Endothelial cell (in vitro differentiated cells): ENCODE data around the gene POFUT1. TPM values are rescaled to one million over a fixed set of nuclear protein-coding genes. Genes with fewer than 3 reads are reported as not detected.
A peak's percentile ranks its signal among the peaks of the same experiment; 100 is the strongest.

ENCODE experiments used
- DNase-seq: peaks from one replicate; pipeline ENCODE4 v3.0.0; 2021; ENCODE audit warnings: low spot score
- H3K27ac Mint-ChIP-seq: one replicate; pipeline ENCODE4 v1.8.0; 2021; ENCODE audit warnings: mixed read lengths, inconsistent platforms; ENCODE audit not compliant: unreplicated experiment
- H3K27me3 Mint-ChIP-seq: one replicate; pipeline ENCODE4 v1.8.0; 2021; ENCODE audit warnings: mild to moderate bottlenecking, moderate library complexity, mixed read lengths, inconsistent platforms; ENCODE audit not compliant: unreplicated experiment
- H3K36me3 Mint-ChIP-seq: one replicate; pipeline ENCODE4 v1.8.0; 2021; ENCODE audit warnings: mild to moderate bottlenecking, low read depth, mixed read lengths, inconsistent platforms; ENCODE audit not compliant: unreplicated experiment
- H3K4me1 Mint-ChIP-seq: one replicate; pipeline ENCODE4 v1.8.0; 2021; ENCODE audit warnings: mild to moderate bottlenecking, mixed read lengths, inconsistent platforms; ENCODE audit not compliant: unreplicated experiment
- H3K4me3 Mint-ChIP-seq: one replicate; pipeline ENCODE4 v1.8.0; 2021; ENCODE audit warnings: mild to moderate bottlenecking, mixed read lengths, inconsistent platforms; ENCODE audit not compliant: unreplicated experiment
- H3K9me3 Mint-ChIP-seq: one replicate; pipeline ENCODE4 v1.8.0; 2021; ENCODE audit warnings: mixed read lengths, inconsistent platforms; ENCODE audit not compliant: unreplicated experiment
- CTCF ChIP-seq: fragments of 200-600 bp; sonication (generic); IDR thresholded peaks from one replicate; pipeline ENCODE4 v1.5.0; 2021; ENCODE audit warnings: antibody characterized with exemption; ENCODE audit not compliant: unreplicated experiment
- total RNA-seq: library from RNA; stranded (reverse); fragmentation: NEBNext Ultra II Directional; extraction: Animal tissue kit (Norgen Biotek cat#: 25700); gene quantifications from one replicate; pipeline ENCODE4 v1.2.1, GENCODE V29; 2021; ENCODE audit not compliant: unreplicated experiment

The POFUT1 gene
- total RNA-seq, 1 donor from 2014 or later = 43.5 TPM

GRCh38 chr20:32277361-32278198, 69.9 kb downstream of the POFUT1 start, which contains the start of gene KIF3B:
KIF3B (plus strand) TSS chr20:32277651; CDS start chr20:32309778, 32,127 bp downstream.
- Mint-ChIP-seq H3K4me1 (peaks cover 12% of the 10 kb centered on the region), H3K9me3 (no peaks in the 10 kb centered on the region), H3K4me3 (peak within 1 kb of the TSS; percentile 94), H3K27me3 (peaks cover 2% of the 10 kb centered on the region), H3K27ac (peak within 1 kb of the TSS; percentile 90), H3K36me3 (peaks cover 8% of the 10 kb centered on the region)
- no peak for TF ChIP-seq CTCF
- peak; percentile 82 for DNase-seq

GRCh38 chr20:32278199-32278643, 70.5 kb downstream of the POFUT1 start:
- Mint-ChIP-seq H3K4me1 (peaks cover 12% of the 10 kb centered on the region), H3K9me3 (no peaks in the 10 kb centered on the region), H3K27ac (peak overlapping the region; percentile 90), H3K36me3 (peaks cover 8% of the 10 kb centered on the region), H3K27me3 (peaks cover 2% of the 10 kb centered on the region), H3K4me3 (peak overlapping the region; percentile 94)
- no peak for TF ChIP-seq CTCF
- no peak for DNase-seq

GRCh38 chr20:32281711-32282110, 74.0 kb downstream of the POFUT1 start:
- DNase-seq = no peak
- Mint-ChIP-seq H3K4me3 (peak overlapping the region; percentile 28), H3K36me3 (peaks cover 8% of the 10 kb centered on the region), H3K27me3 (peaks cover 3% of the 10 kb centered on the region), H3K9me3 (no peaks in the 10 kb centered on the region), H3K27ac (peak overlapping the region; percentile 55), H3K4me1 (peaks cover 16% of the 10 kb centered on the region)
- no peak for TF ChIP-seq CTCF

- Mint-ChIP-seq H3K4me1 (peaks cover 16% of the 10 kb centered on the region), H3K27me3 (peaks cover 3% of the 10 kb centered on the region), H3K9me3 (no peaks in the 10 kb centered on the region), H3K27ac (peak overlapping the region; percentile 55), H3K36me3 (peaks cover 8% of the 10 kb centered on the region), H3K4me3 (no peak overlapping the region)
- TF ChIP-seq CTCF = no peak
- no peak for DNase-seq
Measured at GRCh38 chr20:32282461-32282860, 74.8 kb downstream of the POFUT1 start.

- no peak overlapping the region for H3K27ac Mint-ChIP-seq
- no peak for DNase-seq
- H3K36me3 Mint-ChIP-seq = peaks cover 8% of the 10 kb centered on the region
- peaks cover 1% of the 10 kb centered on the region for H3K27me3 Mint-ChIP-seq
- H3K4me3 Mint-ChIP-seq = no peak overlapping the region
- no peak for TF ChIP-seq CTCF
- peaks cover 8% of the 10 kb centered on the region for H3K4me1 Mint-ChIP-seq
- no peaks in the 10 kb centered on the region for H3K9me3 Mint-ChIP-seq
Measured at GRCh38 chr20:32285082-32285620, 77.5 kb downstream of the POFUT1 start.
